ENCODE data around the gene RAPGEF2.

The RAPGEF2 gene

DNA sequence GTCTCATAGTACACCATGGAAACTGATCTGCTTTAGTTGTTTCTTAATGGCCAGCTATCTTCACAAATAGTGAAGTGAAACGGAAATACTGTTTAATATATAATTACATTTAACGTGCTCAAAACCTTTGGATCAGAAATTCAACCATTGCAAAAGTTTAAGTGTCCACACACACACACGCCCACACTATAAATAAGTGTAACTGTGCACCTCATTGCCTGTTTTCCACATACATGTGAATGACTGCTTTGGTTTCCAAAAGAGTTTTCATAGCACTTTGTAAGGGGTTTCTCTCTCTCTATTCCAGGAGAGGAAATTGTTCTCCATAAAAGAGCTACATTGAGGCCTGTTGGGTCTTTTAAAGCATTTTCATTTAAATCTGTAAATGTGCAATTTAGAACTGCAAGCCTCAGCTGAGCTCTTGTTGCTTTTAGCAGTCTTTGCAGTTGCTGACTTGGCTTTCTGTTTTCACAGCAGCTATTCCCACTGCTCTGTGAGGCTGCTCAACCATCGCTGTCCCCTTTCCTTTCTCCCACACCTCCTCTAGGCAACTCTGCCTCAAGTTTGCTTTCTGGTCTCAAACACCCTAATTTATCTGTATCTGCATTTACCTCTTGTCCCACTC lies 94.5 kb downstream of the RAPGEF2 start:
- no peak for DNase-seq (ENCODE audit: low spot score)

DNA sequence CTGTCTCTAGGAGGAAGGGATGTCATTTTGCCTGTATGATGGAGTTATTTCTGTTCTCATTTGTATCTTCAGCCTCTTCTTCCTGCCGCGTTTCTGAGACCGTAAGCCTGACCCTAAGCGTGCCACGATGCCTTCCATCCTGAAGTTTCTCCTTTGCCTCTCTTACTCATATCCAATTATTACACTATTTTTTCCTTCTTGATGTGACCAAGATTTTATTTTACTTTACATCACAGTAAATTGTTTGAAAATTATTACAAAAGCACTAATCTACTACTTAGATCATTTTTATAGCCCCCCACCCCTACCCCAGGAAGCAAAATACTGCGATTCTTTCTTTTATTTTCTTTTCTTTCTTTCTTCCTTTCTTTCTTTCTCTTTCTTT lies 95.0 kb downstream of the RAPGEF2 start:
- no peak for DNase-seq (ENCODE audit: low spot score)

DNA sequence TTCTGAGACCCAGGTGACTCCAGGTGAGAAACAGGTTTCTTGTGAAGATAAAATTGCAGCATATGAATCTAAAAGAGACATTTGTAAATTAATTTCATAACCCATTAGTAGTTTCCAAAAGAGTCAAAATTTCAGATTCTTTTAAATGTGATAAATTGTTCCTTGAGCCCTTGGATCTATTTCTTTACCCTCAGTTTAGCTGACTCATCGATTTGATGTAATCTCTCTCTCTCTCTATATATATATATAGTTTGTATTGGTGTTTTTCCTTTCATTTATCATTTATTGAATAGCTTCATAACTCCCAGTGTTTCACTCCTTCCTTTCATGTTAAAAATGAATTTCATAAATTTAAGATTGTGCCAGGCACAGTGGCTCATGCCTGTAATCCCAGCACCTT lies 96.9 kb downstream of the RAPGEF2 start:
- no peak for DNase-seq (ENCODE audit: low spot score)

DNA sequence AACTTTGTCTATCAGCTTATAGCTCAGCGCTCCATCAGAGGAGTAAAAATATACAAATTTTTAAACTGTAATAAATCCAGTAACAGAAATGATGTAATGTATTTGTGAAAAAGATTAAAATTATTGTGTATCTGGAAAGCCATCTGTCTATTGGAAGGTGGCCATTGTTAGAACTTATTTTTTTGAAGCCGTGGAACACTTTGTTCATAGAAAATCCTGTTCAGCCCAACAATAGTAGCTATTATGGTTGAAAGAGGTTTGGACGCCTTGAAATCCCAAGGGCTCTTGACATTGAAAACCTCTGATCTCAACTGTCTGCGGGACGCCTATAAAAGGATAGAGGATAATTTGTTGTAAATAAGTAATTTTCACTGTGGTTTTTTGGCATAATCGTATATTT lies 98.3 kb downstream of the RAPGEF2 start:
- DNase-seq (ENCODE audit: low spot score), result no peak

DNA sequence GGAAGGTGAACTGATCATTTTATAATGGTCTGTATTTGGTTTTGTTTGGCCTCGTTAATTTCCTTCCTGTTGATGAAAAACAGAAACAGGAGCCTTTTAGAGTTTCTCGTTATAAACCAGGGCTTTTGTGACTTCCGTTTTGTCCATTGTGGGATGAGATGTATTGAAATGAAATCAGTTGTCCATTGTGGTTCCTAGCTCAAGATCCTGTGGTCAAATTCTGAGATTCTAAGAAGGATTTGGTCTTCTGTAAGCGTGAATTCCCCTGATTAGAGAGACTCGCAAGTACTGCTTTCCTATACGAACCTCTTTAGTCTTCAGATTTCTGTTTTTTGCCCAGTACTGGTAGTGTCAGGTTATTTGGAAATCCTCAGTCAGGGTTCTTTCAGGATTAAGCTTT lies 101.7 kb downstream of the RAPGEF2 start:
- DNase-seq (ENCODE audit: low spot score), result no peak

DNA sequence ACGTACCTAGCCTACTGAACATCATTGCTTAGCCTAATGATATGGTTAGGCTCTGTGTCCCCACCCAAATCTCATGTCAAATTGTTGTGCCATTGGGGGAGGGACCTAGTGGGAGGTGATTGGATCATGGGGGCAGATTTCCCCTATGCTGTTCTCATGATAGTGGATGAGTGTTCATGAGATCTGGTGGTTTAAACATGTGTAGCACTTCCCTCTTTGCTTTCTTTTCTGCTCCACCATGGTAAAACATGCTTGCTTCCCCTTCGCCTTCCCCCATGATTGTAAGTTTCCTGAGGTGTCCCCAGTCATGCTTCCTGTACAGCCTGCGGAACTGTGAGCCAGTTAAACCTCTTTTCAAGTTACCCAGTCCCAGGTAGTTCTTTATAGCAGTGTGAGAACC lies 102.6 kb downstream of the RAPGEF2 start:
- no peak for DNase-seq (ENCODE audit: low spot score)

DNA sequence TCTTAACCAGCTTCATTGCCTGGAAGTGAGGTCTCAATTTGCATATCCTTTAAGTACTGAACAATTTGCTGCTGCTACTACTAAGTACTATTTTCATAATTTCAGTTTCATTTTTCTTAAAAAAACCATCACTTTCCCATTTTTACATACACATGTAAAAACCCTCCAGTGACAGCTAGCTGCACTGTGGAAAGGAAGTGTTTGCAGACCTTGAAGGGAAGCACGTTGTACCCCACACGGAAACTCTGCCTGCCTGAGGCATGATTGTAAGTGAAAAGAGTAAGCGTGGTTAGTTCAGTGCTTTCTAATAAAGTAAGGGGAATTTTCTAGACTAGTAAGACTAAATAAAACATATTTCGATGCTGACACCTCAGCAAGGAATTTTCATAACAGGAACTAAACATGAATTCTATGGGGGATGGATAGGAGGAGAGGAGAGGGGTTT lies 103.6 kb downstream of the RAPGEF2 start:
- peak; percentile 9 for DNase-seq (ENCODE audit: low spot score)

DNA sequence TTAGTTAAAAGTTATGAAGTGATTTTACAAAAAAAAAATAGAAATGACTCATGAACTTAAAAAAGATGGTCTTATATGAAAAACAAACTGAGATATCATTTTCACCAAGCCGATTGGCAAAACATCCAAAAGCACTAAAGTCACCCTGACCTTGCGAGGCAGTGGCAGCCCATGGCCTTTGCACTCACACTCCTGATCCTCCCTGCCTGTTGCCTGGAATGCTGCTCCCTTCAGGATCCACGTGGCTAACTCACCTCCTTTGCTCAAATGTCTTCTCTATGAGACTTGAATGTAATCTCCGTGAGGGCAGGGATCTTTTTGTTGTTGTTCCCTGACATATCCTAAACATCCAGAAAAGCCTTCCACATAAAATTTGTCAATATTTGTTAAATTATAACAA lies 106.4 kb downstream of the RAPGEF2 start:
- no peak for DNase-seq (ENCODE audit: low spot score)

DNA sequence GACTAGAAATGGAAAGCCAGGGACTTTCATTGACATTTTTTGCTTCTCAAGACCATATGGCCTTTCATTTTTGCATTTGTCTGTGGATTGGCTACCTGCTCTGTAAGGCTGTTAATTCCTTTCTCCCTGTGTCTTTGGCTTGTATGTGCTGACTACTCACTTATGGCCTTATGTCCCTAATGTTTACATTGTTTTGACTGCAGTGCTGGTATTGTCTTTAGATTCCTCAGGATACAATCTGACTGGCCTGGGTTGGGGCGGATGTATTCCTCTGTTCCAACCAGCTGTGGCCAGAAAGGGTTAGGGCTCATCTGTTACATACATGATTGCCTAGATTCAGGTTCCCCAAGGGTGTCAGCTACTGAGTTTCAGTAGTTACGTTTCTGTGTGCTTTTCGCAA lies 108.1 kb downstream of the RAPGEF2 start:
- DNase-seq (ENCODE audit: low spot score), result no peak

DNA sequence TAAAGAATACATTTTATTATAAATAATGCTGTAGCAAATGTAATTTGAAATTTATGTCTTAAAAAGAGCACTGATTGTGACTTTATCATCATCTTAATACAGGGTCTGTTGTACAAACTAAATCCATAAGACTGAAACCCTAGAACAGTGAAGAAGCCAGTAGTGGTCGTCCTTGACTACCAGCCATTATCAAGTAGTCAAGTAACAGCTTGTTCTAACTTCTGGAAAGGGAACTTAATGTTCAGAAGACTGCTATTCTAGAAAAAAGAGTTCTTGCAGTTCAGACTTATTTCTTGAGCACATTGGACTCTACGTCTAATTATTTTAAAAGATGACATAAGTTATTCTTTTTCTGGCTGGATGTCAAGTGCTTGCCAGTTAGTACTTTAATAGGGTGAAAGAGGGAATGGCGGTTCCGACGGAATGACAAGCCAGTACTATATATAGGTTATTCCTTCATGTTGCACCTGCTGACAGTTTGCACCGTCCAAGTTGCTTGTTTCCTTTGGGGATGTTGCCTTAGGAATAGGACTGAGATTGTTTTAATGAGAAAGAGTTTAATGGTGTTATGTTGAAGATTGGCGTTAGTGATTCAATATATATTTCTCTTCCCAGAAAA lies 109.9 kb downstream of the RAPGEF2 start:
- no peak for DNase-seq (ENCODE audit: low spot score)

DNA sequence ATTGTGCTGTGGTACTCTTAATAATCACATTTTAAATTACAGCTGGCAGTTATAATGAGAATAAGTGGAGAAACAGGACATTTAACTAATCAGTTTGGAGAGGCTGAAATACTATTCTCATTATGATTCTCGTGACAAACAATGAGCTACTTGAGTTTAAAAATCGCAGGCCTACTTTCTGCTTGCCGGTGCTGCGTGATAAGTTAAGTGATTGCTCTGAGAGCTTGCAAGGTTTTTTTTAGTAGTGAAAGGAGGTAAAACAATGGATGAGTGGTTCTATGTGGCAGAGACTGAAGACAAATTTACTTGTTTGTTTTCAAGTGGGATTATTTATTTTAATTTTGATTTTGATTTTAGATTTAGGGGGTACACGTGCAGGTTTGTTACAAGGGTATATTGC lies 114.0 kb downstream of the RAPGEF2 start:
- DNase-seq (ENCODE audit: low spot score), result no peak

DNA sequence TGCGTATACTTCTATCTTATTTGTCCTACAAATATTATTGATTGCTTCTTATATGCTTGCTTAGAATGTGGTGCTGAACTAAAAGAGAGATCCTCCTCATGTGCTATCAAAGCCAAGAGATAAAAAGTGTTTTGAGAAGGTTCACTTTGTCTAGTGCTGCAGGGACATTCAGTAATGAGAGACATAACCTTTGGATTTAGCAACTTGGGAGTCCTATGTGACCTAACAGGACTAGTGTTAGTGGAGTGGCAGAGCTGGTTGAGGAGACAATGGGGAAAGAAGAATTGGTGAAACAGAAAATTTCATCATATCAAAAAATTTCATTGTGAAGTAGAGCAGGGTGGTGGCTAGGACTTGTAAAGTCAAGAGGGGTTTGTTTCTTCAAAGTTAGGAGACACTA lies 117.0 kb downstream of the RAPGEF2 start:
- DNase-seq (ENCODE audit: low spot score), result no peak

DNA sequence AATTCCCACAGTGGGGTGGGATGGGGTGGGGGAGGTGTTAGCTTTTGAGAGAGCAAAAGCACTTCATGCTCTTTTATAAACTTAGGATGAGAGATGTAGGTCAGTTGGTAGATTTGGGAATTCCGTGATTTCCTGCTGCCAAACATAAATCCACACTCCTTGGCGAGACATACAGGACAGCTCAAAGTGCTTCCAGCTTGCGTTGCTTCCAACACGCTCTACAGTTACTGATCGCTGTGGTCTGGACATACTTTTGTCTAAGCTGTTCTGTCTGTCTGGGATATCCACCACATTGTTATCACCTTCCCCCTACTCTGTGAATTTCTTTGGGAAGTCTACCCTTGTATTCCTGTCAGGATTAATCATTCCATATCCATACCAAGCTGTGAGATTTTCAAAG lies 117.5 kb downstream of the RAPGEF2 start:
- no peak for DNase-seq (ENCODE audit: low spot score)

DNA sequence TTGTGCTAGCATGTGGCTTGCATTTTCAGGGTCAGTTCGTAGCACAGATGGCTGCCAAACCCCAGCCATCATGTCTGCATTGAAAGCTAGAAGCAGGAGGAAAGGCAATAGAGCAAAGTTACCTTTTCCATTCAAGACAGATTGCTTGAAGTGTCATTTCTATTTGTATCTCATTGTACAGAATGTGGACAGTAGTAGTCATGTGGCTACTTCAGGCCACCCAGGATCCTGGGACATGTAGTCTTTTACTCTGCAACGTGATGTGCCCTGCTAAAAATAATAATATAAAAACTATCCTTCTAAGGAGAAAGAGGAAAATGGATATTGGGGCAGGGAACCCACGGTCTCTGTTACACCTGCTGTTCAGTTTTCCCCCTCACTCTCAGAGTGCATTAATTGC lies 118.4 kb downstream of the RAPGEF2 start:
- DNase-seq (ENCODE audit: low spot score), result no peak

DNA sequence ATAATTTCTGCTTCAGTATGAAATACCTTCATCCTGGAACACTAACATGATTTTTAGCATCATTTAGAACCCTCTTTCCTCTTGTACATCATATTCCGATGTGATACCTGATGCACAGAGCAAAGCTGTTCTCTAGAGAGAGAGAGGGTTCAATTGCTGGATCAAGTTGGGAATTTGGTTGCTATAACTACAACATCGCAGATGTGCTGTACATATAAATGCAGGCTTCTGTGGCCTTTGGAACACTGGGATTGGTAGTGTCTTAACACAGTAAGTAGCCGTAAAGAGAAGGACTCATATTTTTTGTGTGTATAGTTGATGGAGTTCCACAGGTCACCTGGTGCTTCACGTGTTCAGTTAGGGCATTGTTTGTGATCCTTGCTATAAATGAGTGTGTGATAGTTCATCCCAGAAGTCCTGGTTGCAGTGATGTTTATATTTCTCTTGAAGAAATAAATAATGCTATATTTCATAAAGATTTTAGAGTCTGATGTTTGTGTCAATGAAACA lies 119.2 kb downstream of the RAPGEF2 start:
- DNase-seq (ENCODE audit: low spot score), result no peak

DNA sequence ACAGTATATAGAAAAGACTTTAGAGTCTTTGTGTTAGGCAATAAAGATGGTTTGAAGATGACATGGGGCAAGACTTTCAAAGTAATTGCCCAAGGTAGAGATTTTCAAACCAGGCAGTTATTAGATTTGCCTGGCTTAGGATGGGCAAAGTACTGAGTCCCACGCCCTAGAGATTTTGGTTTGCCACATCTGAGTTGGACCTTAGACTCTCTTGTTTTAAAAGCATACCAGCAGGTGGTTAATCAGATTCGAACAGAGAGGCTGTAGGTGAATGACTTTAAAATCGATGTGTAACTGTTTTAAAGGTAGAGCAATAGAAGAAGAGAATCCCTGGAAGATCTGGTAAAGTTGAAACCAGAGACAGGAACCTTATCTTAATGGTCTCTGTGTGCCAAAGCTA lies 121.5 kb downstream of the RAPGEF2 start:
- no peak for DNase-seq (ENCODE audit: low spot score)

DNA sequence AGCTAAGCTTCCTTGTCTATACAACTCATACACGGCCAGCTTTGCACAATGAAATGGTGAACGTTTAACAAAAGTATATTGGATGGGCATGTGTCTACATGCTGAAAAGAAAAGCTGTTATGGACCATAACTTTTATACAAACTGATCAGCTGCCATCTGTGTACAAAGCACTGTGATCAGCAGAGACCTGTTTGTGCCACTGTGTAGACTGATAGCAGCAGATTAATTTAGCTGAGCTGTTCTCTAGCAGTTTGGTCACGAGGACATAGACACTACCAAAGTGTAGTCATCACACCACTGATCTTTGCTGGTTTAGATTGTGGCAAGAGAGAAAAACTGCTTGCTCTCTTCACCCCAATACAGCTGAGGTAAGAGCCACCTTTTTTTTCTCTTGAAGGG lies 124.5 kb downstream of the RAPGEF2 start:
- no peak for DNase-seq (ENCODE audit: low spot score)

DNA sequence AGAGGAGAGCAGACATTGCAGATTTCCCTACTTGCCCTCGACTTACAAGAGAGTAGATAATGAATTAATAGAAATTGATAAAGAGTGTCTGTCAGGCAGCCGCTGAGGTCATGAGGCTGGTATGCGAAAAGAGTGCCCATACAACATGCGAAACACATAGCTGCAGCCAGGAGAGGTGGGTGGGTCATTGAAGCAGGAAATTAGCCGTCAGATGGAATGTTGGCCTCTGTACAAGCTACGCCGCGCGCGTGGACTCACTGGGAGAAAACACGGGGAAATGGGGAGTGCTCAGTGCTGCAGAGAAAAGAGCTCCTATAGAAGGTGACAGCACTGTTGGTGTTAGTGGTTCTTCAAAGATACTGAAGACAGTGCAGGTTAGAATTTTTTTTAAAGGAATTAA lies 125.1 kb downstream of the RAPGEF2 start:
- DNase-seq (ENCODE audit: low spot score), result peak; percentile 86

DNA sequence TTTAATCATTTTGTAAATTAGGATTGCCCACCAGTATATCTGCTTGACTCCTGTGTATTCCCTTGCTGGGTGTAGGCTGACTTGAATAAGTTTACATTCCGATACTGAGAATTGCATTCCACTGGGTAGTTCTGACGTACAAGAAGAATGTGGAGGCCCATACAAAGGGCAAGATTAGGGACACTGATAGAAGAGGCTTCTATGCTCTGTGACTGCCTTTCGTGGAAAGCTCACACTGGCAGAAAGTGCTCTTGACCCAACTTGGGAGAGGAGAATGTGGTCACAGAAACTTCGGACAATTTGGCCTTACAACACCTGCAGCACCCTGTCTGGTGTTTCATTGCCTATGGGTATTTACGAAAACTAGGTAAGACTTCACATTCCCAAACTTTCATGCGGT lies 126.3 kb downstream of the RAPGEF2 start:
- DNase-seq (ENCODE audit: low spot score), result peak; percentile 64

DNA sequence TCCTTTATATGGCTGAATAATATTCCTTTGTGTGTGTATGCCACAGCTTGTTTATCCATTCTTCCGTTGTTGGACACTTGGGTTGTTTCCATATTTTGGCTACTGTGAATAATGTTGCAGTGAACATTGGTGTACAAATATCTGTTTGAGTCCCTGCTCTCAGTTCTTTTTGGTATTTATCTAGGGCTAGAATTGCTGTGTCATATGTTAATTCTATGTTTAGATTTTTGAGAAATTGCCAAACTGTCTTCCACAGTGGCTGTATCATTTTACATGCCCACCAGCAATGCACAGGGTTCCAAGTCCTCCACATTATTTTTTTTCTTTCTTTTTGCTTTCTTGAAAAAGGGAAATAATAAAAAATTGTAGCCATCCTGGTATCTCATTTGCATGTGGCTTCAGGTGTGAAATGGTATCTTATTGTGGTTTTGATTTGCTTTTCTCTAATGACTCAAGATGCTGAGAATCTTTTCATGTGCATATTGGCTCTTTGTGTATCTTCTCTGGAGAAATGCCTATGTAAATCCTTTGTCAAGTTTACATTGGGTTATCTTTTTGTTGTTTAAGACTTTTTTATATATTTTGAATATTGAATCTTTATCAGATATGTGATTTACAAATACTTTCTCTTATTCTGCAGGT lies 129.7 kb downstream of the RAPGEF2 start:
- no peak for DNase-seq (ENCODE audit: low spot score)

DNA sequence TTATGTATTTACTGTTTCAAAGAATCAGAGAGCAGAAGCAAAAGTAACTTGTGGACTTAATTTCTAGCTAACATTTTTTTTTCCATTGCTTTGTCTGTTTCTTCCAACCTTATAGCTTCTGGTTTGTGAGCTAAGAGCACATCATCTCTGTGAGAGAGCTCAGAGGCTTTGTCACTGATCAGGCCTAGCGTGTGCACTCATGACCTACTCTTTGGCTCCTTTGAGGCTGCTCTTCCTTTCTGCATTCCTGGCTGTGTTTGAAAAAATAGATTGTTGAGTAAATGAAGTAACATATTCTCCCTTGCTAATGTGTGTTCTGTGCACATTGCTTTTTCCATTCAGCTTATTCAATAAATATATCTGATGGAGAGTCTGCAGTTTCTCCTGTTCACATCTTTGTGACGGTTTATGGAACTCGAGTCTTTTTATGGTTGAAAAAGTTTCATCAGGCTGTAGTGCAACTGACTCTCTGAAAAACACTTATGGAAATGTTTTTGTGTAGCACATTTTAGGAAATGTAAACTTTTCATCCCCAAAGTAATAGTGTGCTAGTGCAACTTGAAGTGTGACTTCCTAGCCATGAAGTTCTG lies 133.0 kb downstream of the RAPGEF2 start:
- DNase-seq (ENCODE audit: low spot score), result no peak

DNA sequence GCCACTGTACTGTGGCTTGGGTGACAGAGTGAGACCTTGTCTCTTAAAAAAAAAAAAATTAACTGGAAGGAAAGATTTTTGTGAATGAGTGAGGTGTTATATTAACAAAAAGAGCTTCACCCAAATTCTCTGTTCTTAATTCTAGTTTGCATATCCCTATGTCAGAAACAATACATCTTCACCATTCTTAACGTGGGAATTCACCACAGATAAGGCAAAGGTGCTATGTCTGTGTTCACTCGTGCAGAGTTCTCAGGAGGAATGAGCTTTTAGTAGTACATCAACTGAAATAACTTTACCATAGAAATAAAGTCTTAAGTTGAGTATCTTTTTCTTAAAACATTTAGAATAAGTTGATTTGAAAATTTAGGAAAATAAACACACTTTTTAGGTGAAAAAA lies 135.1 kb downstream of the RAPGEF2 start:
- DNase-seq (ENCODE audit: low spot score), result no peak

DNA sequence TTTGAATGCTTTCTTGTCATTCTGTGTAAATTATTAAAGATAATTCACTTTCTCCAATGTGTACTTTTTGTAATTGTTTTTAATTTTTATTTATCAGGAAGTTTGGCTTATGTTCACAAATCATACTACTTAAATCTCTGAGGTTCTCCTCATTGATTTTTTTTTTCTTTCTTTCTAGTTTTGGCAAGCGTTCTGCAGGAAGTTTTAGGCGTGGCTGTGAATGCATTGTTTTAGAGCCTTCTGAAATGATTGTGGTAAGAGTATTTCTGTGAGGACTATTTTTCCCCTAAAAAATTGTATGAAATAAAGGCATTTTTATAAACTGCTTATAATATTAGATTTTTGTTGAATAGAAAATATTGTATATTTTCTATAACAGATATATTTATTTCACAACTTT lies 135.8 kb downstream of the RAPGEF2 start:
- DNase-seq (ENCODE audit: low spot score), result no peak
